NCI-H2196 treated with DMSO at 0.1 percent for 48 hours (cell line): ENCODE data around the gene THEM5.
"Not testable (repeated sequence)": the region's sequence is repeated elsewhere in the genome, so short reads cannot be mapped to it uniquely, and the experiment has no call there.

Experiments
- DNase-seq: peaks from one replicate; lab custom pipeline; 2025; ENCODE audit not compliant: unreplicated experiment; lab: John Stamatoyannopoulos, UW

THEM5 gene

GRCh38 chr1:151867765-151868411 is 14.4 kb upstream of the THEM5 start:
- no peak for DNase-seq

GRCh38 chr1:151867321-151867720 is 13.8 kb upstream of the THEM5 start:
- no peak for DNase-seq

- no peak for DNase-seq
Measured at GRCh38 chr1:151864411-151864810, 10.9 kb upstream of the THEM5 start.

- DNase-seq = no peak
Measured at GRCh38 chr1:151862604-151863003, 9.1 kb upstream of the THEM5 start.

- no peak for DNase-seq
Measured at GRCh38 chr1:151860504-151861187, 7.1 kb upstream of the THEM5 start.

GRCh38 chr1:151859891-151860293 is 6.4 kb upstream of the THEM5 start:
- no peak for DNase-seq

- DNase-seq = no peak
Measured at GRCh38 chr1:151858886-151859665, 5.6 kb upstream of the THEM5 start.

- no peak for DNase-seq
Measured at GRCh38 chr1:151858030-151858746, 4.7 kb upstream of the THEM5 start.

GRCh38 chr1:151855933-151856332 is 2.4 kb upstream of the THEM5 start:
- DNase-seq = no peak

- not testable (repeated sequence) for DNase-seq
Measured at GRCh38 chr1:151855516-151855915, 2.0 kb upstream of the THEM5 start.

- no peak for DNase-seq
Measured at GRCh38 chr1:151854658-151855057, 1.1 kb upstream of the THEM5 start.

- DNase-seq = no peak
Measured at GRCh38 chr1:151852733-151853132, 779 bp downstream of the THEM5 start.

- DNase-seq = no peak
Measured at GRCh38 chr1:151851886-151852285, 1.6 kb downstream of the THEM5 start.

GRCh38 chr1:151849871-151850270 is 3.6 kb downstream of the THEM5 start:
- DNase-seq = no peak

GRCh38 chr1:151849126-151849525 is 4.4 kb downstream of the THEM5 start:
- no peak for DNase-seq

GRCh38 chr1:151847867-151848596 is 5.5 kb downstream of the THEM5 start:
- DNase-seq = no peak

GRCh38 chr1:151846686-151847237 is 6.8 kb downstream of the THEM5 start:
- no peak for DNase-seq

GRCh38 chr1:151846062-151846568 is 7.4 kb downstream of the THEM5 start:
- DNase-seq = no peak

- DNase-seq = no peak
Measured at GRCh38 chr1:151843398-151843797, 10.1 kb downstream of the THEM5 start.

GRCh38 chr1:151841141-151841540 is 12.4 kb downstream of the THEM5 start:
- no peak for DNase-seq
